Subcutaneous preadipocyte (primary cell): ENCODE measurements around the gene CYBA. TPM values are rescaled to one million over a fixed set of nuclear protein-coding genes. Genes with fewer than 3 reads are reported as not detected.

Source experiments
- total RNA-seq: library from RNA; depleted of rRNA; stranded (reverse); fragments of >200 nt; gene quantifications from 2 replicates; pipeline ENCODE4 v1.2.3, GENCODE V29; 2012

The CYBA gene
- total RNA-seq: 31.6 and 59.8 TPM in 2 replicates

GRCh38 chr16:88650749-88651275 is at the start of gene CYBA:
TSS of gene CYBA (minus strand) at chr16:88651053. CDS start at chr16:88651013, 40 bp downstream.

GRCh38 chr16:88686439-88687253 is 35.8 kb upstream of the CYBA start, which contains the start of gene SNAI3:
TSS of gene SNAI3 (minus strand) at chr16:88686507. CDS start at chr16:88686406, 101 bp downstream.

GRCh38 chr16:88662843-88663606 is 12.2 kb upstream of the CYBA start, which contains the start of gene MVD:
TSS of gene MVD (minus strand) at chr16:88663091. CDS start at chr16:88663080, 11 bp downstream.

GRCh38 chr16:88638323-88639230 is 12.3 kb downstream of the CYBA start, which contains the start of gene IL17C:
TSS of gene IL17C (plus strand) at chr16:88638572. CDS start at chr16:88638642, 70 bp downstream.

Other genes starting within 250 kb of the CYBA start
- gene ZFPM1, start 197.8 kb downstream of the CYBA start, total RNA-seq: 1.5 and 2.2 TPM in 2 replicates
- gene ZC3H18, start 80.7 kb downstream of the CYBA start, total RNA-seq: 12.9 and 21.3 TPM in 2 replicates
- not detected in 2 replicates for gene IL17C, start 12.5 kb downstream of the CYBA start, total RNA-seq
- 123 and 139 TPM in 2 replicates for gene MVD, start 12.0 kb upstream of the CYBA start, total RNA-seq
- gene SNAI3, start 35.5 kb upstream of the CYBA start, total RNA-seq: not detected in 2 replicates
- 8.5 and 12.7 TPM in 2 replicates for gene RNF166, start 55.4 kb upstream of the CYBA start, total RNA-seq
- 20.6 and 29.5 TPM in 2 replicates for gene CTU2, start 55.5 kb upstream of the CYBA start, total RNA-seq
- gene PIEZO1, start 134.2 kb upstream of the CYBA start, total RNA-seq: 213 and 214 TPM in 2 replicates
- 16.5 and 27.0 TPM in 2 replicates for gene CDT1, start 152.7 kb upstream of the CYBA start, total RNA-seq
- gene APRT, start 160.9 kb upstream of the CYBA start, total RNA-seq: 72.3 and 102 TPM in 2 replicates
- gene GALNS, start 205.9 kb upstream of the CYBA start, total RNA-seq: 25.4 and 30.5 TPM in 2 replicates
- 54.9 and 66.1 TPM in 2 replicates for gene TRAPPC2L, start 206.1 kb upstream of the CYBA start, total RNA-seq
- not detected in 2 replicates for gene PABPN1L, start 215.6 kb upstream of the CYBA start, total RNA-seq